ENCODE results near the gene HSPH1.

DNA sequence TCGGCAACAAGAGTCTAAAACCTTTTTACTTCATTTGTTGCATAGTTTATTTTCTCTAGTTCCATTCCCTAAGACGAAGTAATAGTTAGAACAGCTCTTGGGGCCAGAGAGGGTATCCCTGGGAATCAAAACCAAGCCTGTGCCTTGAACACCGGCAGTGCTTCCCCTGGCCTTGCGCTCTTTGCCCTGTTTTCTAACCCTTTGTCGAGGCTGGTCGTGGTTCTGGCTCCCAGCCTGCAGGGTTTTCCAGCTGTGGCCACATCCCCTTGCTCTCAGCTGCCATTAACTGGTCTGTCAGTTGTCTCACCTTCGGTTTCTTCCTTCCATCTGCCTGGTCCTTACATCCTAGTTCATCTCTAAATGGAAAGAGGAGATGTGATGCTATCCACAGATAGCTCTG is 61.0 kb downstream of the HSPH1 start:
- no peak for TF ChIP-seq SIN3A (IDR thresholded peaks at IDR 0.05; ENCODE audit: low read depth, low read length)
- no peak for TF ChIP-seq MXI1 (IDR thresholded peaks at IDR 0.05; ENCODE audit: low read depth, low read length)
- TF ChIP-seq, protein P1, sequence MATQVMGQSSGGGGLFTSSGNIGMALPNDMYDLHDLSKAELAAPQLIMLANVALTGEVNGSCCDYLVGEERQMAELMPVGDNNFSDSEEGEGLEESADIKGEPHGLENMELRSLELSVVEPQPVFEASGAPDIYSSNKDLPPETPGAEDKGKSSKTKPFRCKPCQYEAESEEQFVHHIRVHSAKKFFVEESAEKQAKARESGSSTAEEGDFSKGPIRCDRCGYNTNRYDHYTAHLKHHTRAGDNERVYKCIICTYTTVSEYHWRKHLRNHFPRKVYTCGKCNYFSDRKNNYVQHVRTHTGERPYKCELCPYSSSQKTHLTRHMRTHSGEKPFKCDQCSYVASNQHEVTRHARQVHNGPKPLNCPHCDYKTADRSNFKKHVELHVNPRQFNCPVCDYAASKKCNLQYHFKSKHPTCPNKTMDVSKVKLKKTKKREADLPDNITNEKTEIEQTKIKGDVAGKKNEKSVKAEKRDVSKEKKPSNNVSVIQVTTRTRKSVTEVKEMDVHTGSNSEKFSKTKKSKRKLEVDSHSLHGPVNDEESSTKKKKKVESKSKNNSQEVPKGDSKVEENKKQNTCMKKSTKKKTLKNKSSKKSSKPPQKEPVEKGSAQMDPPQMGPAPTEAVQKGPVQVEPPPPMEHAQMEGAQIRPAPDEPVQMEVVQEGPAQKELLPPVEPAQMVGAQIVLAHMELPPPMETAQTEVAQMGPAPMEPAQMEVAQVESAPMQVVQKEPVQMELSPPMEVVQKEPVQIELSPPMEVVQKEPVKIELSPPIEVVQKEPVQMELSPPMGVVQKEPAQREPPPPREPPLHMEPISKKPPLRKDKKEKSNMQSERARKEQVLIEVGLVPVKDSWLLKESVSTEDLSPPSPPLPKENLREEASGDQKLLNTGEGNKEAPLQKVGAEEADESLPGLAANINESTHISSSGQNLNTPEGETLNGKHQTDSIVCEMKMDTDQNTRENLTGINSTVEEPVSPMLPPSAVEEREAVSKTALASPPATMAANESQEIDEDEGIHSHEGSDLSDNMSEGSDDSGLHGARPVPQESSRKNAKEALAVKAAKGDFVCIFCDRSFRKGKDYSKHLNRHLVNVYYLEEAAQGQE (IDR thresholded peaks at IDR 0.05; ENCODE audit: low read depth, low read length), result no peak
- TF ChIP-seq, protein P2, sequence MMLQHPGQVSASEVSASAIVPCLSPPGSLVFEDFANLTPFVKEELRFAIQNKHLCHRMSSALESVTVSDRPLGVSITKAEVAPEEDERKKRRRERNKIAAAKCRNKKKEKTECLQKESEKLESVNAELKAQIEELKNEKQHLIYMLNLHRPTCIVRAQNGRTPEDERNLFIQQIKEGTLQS (IDR thresholded peaks at IDR 0.05; ENCODE audit: borderline replicate concordance, extremely low read depth, low read depth, low read length), result no peak
- no peak for TF ChIP-seq NRF1 (conservative IDR thresholded peaks at IDR 0.05; ENCODE audit: low read depth, low read length)
- TF ChIP-seq, protein P3, sequence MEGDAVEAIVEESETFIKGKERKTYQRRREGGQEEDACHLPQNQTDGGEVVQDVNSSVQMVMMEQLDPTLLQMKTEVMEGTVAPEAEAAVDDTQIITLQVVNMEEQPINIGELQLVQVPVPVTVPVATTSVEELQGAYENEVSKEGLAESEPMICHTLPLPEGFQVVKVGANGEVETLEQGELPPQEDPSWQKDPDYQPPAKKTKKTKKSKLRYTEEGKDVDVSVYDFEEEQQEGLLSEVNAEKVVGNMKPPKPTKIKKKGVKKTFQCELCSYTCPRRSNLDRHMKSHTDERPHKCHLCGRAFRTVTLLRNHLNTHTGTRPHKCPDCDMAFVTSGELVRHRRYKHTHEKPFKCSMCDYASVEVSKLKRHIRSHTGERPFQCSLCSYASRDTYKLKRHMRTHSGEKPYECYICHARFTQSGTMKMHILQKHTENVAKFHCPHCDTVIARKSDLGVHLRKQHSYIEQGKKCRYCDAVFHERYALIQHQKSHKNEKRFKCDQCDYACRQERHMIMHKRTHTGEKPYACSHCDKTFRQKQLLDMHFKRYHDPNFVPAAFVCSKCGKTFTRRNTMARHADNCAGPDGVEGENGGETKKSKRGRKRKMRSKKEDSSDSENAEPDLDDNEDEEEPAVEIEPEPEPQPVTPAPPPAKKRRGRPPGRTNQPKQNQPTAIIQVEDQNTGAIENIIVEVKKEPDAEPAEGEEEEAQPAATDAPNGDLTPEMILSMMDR (IDR thresholded peaks at IDR 0.05 in 2 of 3, conservative IDR thresholded peaks at IDR 0.05 in 1 of 3; ENCODE audit: control insufficient read depth in 2 of 3, extremely low read depth in 1 of 3, insufficient read depth in 1 of 3, low read depth in 3 of 3, low read length in 3 of 3), result no peak
- no peak for TF ChIP-seq RAD21 (IDR thresholded peaks at IDR 0.05; ENCODE audit: insufficient read depth, low read depth, low read length)
- no peak for TF ChIP-seq CHD1 (IDR thresholded peaks at IDR 0.05; ENCODE audit: low read depth, low read length)
- TF ChIP-seq TCF7 (IDR thresholded peaks at IDR 0.05; ENCODE audit: borderline replicate concordance), result no peak
- TF ChIP-seq, protein P4, sequence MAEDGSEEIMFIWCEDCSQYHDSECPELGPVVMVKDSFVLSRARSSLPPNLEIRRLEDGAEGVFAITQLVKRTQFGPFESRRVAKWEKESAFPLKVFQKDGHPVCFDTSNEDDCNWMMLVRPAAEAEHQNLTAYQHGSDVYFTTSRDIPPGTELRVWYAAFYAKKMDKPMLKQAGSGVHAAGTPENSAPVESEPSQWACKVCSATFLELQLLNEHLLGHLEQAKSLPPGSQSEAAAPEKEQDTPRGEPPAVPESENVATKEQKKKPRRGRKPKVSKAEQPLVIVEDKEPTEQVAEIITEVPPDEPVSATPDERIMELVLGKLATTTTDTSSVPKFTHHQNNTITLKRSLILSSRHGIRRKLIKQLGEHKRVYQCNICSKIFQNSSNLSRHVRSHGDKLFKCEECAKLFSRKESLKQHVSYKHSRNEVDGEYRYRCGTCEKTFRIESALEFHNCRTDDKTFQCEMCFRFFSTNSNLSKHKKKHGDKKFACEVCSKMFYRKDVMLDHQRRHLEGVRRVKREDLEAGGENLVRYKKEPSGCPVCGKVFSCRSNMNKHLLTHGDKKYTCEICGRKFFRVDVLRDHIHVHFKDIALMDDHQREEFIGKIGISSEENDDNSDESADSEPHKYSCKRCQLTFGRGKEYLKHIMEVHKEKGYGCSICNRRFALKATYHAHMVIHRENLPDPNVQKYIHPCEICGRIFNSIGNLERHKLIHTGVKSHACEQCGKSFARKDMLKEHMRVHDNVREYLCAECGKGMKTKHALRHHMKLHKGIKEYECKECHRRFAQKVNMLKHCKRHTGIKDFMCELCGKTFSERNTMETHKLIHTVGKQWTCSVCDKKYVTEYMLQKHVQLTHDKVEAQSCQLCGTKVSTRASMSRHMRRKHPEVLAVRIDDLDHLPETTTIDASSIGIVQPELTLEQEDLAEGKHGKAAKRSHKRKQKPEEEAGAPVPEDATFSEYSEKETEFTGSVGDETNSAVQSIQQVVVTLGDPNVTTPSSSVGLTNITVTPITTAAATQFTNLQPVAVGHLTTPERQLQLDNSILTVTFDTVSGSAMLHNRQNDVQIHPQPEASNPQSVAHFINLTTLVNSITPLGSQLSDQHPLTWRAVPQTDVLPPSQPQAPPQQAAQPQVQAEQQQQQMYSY (CRISPR knock-in tag; IDR thresholded peaks at IDR 0.05), result no peak
- no peak for TF ChIP-seq NR2C1 (IDR thresholded peaks at IDR 0.05)
- TF ChIP-seq, protein P5, sequence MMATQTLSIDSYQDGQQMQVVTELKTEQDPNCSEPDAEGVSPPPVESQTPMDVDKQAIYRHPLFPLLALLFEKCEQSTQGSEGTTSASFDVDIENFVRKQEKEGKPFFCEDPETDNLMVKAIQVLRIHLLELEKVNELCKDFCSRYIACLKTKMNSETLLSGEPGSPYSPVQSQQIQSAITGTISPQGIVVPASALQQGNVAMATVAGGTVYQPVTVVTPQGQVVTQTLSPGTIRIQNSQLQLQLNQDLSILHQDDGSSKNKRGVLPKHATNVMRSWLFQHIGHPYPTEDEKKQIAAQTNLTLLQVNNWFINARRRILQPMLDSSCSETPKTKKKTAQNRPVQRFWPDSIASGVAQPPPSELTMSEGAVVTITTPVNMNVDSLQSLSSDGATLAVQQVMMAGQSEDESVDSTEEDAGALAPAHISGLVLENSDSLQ (IDR thresholded peaks at IDR 0.05), result no peak
